Measurements from ENCODE around the gene LRRC7.

DNA sequence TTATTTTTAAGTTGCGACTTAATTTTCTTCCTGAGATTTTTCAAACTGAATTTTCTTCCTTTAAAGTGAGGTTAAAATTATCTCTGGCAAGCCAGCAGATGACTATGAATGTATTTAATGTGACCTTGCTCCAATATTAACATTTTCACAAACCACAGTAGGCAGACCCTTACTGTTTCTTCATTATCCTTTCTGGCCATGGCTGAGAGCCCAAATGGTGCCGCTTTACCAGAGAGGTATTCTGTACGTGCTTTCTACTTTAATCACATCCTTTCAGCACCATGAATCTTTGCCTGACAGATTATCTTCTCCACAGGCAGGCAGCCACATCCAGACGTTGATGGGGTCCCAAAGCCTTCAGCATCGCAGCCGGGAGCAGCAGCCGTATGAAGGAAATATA lies 508.0 kb downstream of the LRRC7 start:
- TF ChIP-seq, protein P1, sequence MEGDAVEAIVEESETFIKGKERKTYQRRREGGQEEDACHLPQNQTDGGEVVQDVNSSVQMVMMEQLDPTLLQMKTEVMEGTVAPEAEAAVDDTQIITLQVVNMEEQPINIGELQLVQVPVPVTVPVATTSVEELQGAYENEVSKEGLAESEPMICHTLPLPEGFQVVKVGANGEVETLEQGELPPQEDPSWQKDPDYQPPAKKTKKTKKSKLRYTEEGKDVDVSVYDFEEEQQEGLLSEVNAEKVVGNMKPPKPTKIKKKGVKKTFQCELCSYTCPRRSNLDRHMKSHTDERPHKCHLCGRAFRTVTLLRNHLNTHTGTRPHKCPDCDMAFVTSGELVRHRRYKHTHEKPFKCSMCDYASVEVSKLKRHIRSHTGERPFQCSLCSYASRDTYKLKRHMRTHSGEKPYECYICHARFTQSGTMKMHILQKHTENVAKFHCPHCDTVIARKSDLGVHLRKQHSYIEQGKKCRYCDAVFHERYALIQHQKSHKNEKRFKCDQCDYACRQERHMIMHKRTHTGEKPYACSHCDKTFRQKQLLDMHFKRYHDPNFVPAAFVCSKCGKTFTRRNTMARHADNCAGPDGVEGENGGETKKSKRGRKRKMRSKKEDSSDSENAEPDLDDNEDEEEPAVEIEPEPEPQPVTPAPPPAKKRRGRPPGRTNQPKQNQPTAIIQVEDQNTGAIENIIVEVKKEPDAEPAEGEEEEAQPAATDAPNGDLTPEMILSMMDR (IDR thresholded peaks at IDR 0.05) = no peak
- no peak for TF ChIP-seq POLR2A (IDR thresholded peaks at IDR 0.05)
